ENCODE data around the gene PA2G4.

Gene PA2G4

GRCh38 chr12:56161690-56162351 lies 57.5 kb downstream of the PA2G4 start:
- no peaks in the 10 kb centered on the region for H3K27me3 ChIP-seq (ENCODE audit: control insufficient read depth, insufficient read depth, low read length)
- peaks cover 36% of the 10 kb centered on the region for H3K4me1 ChIP-seq (ENCODE audit: control insufficient read depth, insufficient read depth, low read length)
- no peak overlapping the region for H3K4me3 ChIP-seq (ENCODE audit: low read depth, low read length)
- H3K27ac ChIP-seq (ENCODE audit: low read depth, low read length): peak overlapping the region; percentile 72
- no peaks in the 10 kb centered on the region for H3K9me3 ChIP-seq (ENCODE audit: control insufficient read depth, insufficient read depth, low read length)
- no peak overlapping the region for H3K9ac ChIP-seq (ENCODE audit: low read depth, low read length)
- peaks cover 75% of the 10 kb centered on the region for H3K36me3 ChIP-seq (ENCODE audit: control insufficient read depth, insufficient read depth, low read length)

GRCh38 chr12:56162468-56163290 lies 58.3 kb downstream of the PA2G4 start:
- Histone ChIP-seq H3K27ac (ENCODE audit: low read depth, low read length) (peak overlapping the region; percentile 78), H3K9me3 (ENCODE audit: control insufficient read depth, insufficient read depth, low read length) (no peaks in the 10 kb centered on the region), H3K36me3 (ENCODE audit: control insufficient read depth, insufficient read depth, low read length) (peaks cover 83% of the 10 kb centered on the region), H3K9ac (ENCODE audit: low read depth, low read length) (no peak overlapping the region), H3K27me3 (ENCODE audit: control insufficient read depth, insufficient read depth, low read length) (no peaks in the 10 kb centered on the region), H3K4me3 (ENCODE audit: low read depth, low read length) (no peak overlapping the region), H3K4me1 (ENCODE audit: control insufficient read depth, insufficient read depth, low read length) (peaks cover 36% of the 10 kb centered on the region)

All from HUES48 (cell line).